Right lobe of liver (tissue), 6 donors: Measurements from ENCODE around the gene SERINC3. TPM values are rescaled to one million over a fixed set of nuclear protein-coding genes. Genes with fewer than 3 reads are reported as not detected.

ENCODE experiments used
- ATAC-seq, 4 donors: fragments of 200-7000 bp; cut with Tn5 transposase; one replicate each; pipeline ENCODE4 v1.9.1; 2020; ENCODE audit warnings: mild to moderate bottlenecking in 4 of 4, moderate library complexity in 4 of 4
- DNase-seq, 3 donors: peaks; one replicate each; pipeline ENCODE4 v3.0.0-alpha.2; 2020
- H3K27ac ChIP-seq, 3 donors: fragments of 200-600 bp; one replicate each; pipeline ENCODE4 v1.8.0; 2022
- H3K27me3 ChIP-seq, 2 donors: fragments of 200-600 bp; one replicate each; pipeline ENCODE4 v1.8.0; 2022
- H3K36me3 ChIP-seq, 4 donors: fragments of 200-600 bp; sonication (generic) in 1 of 4; one replicate each; pipeline versions ENCODE4 v1.5.1 to v1.8.0; 2017 to 2022; ENCODE audit warnings: control low read depth in 1 of 4
- H3K4me1 ChIP-seq, 4 donors: fragments of 200-600 bp; sonication (generic) in 1 of 4; one replicate each; pipeline versions ENCODE4 v1.5.1 to v1.8.0; 2017 to 2022; ENCODE audit warnings: control low read depth in 1 of 4
- H3K4me3 ChIP-seq, 3 donors: fragments of 200-600 bp; one replicate each; pipeline ENCODE4 v1.8.0; 2022
- H3K9me3 ChIP-seq, 4 donors: fragments of 200-600 bp; sonication (generic) in 1 of 4; one replicate each; pipeline versions ENCODE4 v1.5.1 to v1.8.0; 2017 to 2022; ENCODE audit warnings: control low read depth in 1 of 4
- POLR2A ChIP-seq: fragments of 450-650 bp; IDR thresholded peaks from one replicate; pipeline ENCODE4 v1.6.1; 2017; ENCODE audit warnings: antibody characterized with exemption, mild to moderate bottlenecking
- WGBS: methylation state at CpG from one replicate; pipeline ENCODE4 v1.1.6; 2018; ENCODE audit warnings: low coverage, low lambda C conversion rate; ENCODE audit not compliant: insufficient coverage; ENCODE audit errors: missing lambda C conversion rate; 5-methylcytosine and 5-hydroxymethylcytosine counted together
- intact Hi-C, 2 donors: fragments of 100-400 bp; cut with DNase I; formaldehyde crosslinking; loops; one replicate each; pipeline versions ENCODE4 v1.11.2 to v1.14.1; 2022
- total RNA-seq, 6 experiments: library from RNA; depleted of rRNA in 2 of 6; stranded (reverse); fragments of >200 nt in 2 of 6; fragmentation: NEBNext Ultra II Directional in 3 of 6; extraction: Animal tissue kit (Norgen Biotek cat#: 25700) in 3 of 6; gene quantifications; one replicate each; pipeline versions ENCODE4 v1.1.0 to v1.2.4, GENCODE V29; 2016 to 2023
- TF ChIP-seq, protein P1 (sequence below), 4 donors: fragments of 200-600 bp in 3 of 4; fragments of 450-650 bp in 1 of 4; IDR thresholded peaks; one replicate each; pipeline versions ENCODE4 v1.5.1 to v1.8.0; 2016 to 2022; ENCODE audit warnings: antibody characterized with exemption in 4 of 4, mild to moderate bottlenecking in 2 of 4
- donor health status: DM: no; HTN: yes; CAD: no.
- donor health status: DM: no; HTN: no; CAD: no.
- donor health status: DM: no; HTN: no; CAD: no.
- donor health status: DM: no; HTN: yes; CAD: no.
- donor health status: DM: no; HTN: yes; CAD: no.

Gene SERINC3
- total RNA-seq, 6 experiments from 2014 or later, result 42.2 to 77.5 (median 58.5) TPM

DNA sequence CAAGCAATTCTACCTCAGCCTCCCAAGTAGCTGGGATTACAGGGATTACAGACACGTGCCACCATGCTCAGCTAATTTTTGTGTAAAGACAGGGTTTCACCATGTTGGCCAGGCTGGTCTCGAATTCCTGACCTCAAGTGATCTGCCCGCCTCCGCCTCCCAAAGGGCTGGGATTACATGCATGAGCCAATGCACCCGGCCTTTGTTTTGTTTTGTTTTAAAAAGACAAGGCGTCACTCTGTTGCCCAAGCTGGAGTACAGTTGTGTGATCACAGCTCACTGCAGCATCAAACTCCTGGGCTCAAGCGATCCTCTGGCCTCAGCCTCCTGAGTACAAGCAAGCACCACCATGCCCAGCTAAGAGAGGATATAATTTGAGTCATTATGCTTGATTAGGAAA, 5.4 kb downstream of the SERINC3 start:
- TF ChIP-seq, protein P1, sequence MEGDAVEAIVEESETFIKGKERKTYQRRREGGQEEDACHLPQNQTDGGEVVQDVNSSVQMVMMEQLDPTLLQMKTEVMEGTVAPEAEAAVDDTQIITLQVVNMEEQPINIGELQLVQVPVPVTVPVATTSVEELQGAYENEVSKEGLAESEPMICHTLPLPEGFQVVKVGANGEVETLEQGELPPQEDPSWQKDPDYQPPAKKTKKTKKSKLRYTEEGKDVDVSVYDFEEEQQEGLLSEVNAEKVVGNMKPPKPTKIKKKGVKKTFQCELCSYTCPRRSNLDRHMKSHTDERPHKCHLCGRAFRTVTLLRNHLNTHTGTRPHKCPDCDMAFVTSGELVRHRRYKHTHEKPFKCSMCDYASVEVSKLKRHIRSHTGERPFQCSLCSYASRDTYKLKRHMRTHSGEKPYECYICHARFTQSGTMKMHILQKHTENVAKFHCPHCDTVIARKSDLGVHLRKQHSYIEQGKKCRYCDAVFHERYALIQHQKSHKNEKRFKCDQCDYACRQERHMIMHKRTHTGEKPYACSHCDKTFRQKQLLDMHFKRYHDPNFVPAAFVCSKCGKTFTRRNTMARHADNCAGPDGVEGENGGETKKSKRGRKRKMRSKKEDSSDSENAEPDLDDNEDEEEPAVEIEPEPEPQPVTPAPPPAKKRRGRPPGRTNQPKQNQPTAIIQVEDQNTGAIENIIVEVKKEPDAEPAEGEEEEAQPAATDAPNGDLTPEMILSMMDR (IDR thresholded peaks at IDR 0.05), result no peak
- no peak for TF ChIP-seq POLR2A
- H3K4me3 ChIP-seq, result no peak overlapping the region
- no peaks in the 10 kb centered on the region for H3K9me3 ChIP-seq
- H3K4me1 ChIP-seq, result peaks cover 0 to 41% (median 13%) of the 10 kb centered on the region in 4 donors
- no peak overlapping the region for H3K27ac ChIP-seq
- H3K36me3 ChIP-seq, result peaks cover 0 to 20% (median 4%) of the 10 kb centered on the region in 4 donors
- DNase-seq (no peak), ATAC-seq (peak in 1 of 4 donors; percentile 21)
- no peaks in the 10 kb centered on the region for H3K27me3 ChIP-seq
- intact Hi-C loops, result no loop called here
- 53% methylated on average over 7 of the region's 7 CpGs for WGBS

DNA sequence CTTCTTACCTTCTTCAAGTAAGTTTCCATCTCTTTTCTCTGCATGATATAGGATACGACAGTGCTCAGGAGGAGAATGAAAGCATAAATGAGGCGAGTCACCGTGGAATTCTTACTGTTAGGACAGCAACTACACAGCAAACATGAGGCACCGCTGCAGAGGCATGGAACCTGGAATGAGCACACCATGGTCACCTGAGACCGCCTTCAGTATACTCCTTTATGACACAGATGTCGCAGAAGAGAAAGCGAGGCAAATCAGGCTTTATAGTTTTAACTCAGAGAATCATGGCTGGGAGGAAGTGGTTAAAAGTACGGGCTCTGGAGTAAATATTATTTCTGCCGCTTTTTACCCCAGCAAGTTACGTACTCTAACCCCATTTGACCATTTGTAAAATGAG, 8.0 kb downstream of the SERINC3 start:
- intact Hi-C loops, result no loop called here
- ATAC-seq (no peak), DNase-seq (no peak)
- Histone ChIP-seq H3K4me1 (peaks cover 0 to 21% (median 4%) of the 10 kb centered on the region in 4 donors), H3K27me3 (no peaks in the 10 kb centered on the region), H3K9me3 (no peaks in the 10 kb centered on the region), H3K27ac (no peak overlapping the region), H3K36me3 (peaks cover 0 to 46% (median 21%) of the 10 kb centered on the region in 4 donors), H3K4me3 (no peak overlapping the region)
- no peak for TF ChIP-seq POLR2A
- TF ChIP-seq, protein P1 (IDR thresholded peaks at IDR 0.05), result no peak
- 88% methylated on average over 10 of the region's 10 CpGs for WGBS

- H3K4me1 ChIP-seq, result no peaks in the 10 kb centered on the region
- no peak overlapping the region for H3K27ac ChIP-seq
- DNase-seq (no peak), ATAC-seq (no peak)
- TF ChIP-seq POLR2A, result no peak
- TF ChIP-seq, protein P1 (IDR thresholded peaks at IDR 0.05), result no peak
- H3K36me3 ChIP-seq, result peaks cover 0 to 86% (median 46%) of the 10 kb centered on the region in 4 donors
- WGBS, result 86% methylated on average over 3 of the region's 4 CpGs
- no peak overlapping the region for H3K4me3 ChIP-seq
- intact Hi-C loops, result no loop called here
- H3K27me3 ChIP-seq, result no peaks in the 10 kb centered on the region
- H3K9me3 ChIP-seq, result no peaks in the 10 kb centered on the region
Observed at GRCh38 chr20:44509762-44510161, 12.1 kb downstream of the SERINC3 start.

DNA sequence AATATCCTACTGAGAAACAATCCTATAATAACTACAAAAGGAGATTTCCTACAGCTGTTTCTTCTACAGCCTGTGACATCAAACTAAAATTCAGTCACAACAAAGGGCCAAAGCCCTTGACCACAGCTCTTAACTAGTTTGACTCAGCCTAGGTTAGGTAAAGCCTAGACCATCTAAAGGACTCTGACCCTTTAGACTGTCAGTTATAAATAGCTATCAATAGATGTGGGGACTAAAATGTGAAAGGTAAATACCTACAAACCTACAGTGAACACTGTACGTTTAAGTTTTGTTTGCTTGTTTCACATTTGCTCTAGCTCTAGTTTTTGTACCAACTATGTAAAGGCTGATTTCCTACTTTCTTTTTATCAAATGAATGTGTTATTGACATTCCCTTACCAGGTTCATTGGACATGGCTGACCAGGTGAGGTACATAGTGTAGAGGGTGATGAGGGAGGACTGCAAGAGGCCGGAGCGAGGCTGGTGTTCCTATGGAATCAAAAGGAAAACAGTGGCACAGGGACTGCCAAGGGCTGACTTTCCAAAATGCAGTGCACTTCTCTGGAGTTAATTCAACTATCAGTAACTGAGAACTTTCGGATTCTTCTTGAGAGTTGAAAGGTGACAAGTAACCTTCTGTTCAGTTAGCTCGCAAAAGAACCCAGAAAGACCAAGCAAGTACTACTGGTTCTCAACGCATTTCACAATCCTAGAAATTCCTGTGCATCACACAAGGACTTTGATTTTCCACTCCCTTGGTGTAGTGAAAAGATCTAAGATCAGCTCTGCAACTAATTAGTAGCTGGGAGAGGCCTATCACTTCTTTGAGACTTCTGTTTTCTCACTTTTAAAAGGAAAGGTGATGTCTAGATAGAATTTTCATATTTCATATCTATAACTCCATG, 17.2 kb downstream of the SERINC3 start:
- H3K9me3 ChIP-seq, result no peaks in the 10 kb centered on the region
- H3K27me3 ChIP-seq, result no peaks in the 10 kb centered on the region
- no peak overlapping the region for H3K27ac ChIP-seq
- 83% methylated on average over 6 of the region's 6 CpGs for WGBS
- ATAC-seq (no peak), DNase-seq (no peak)
- H3K4me3 ChIP-seq, result no peak overlapping the region
- intact Hi-C loops, result no loop called here
- no peaks in the 10 kb centered on the region for H3K4me1 ChIP-seq
- H3K36me3 ChIP-seq, result peaks cover 25 to 99% (median 69%) of the 10 kb centered on the region in 4 donors
- TF ChIP-seq, protein P1 (IDR thresholded peaks at IDR 0.05), result no peak
- no peak for TF ChIP-seq POLR2A
